ENCODE data around the gene RXRG.

DNA sequence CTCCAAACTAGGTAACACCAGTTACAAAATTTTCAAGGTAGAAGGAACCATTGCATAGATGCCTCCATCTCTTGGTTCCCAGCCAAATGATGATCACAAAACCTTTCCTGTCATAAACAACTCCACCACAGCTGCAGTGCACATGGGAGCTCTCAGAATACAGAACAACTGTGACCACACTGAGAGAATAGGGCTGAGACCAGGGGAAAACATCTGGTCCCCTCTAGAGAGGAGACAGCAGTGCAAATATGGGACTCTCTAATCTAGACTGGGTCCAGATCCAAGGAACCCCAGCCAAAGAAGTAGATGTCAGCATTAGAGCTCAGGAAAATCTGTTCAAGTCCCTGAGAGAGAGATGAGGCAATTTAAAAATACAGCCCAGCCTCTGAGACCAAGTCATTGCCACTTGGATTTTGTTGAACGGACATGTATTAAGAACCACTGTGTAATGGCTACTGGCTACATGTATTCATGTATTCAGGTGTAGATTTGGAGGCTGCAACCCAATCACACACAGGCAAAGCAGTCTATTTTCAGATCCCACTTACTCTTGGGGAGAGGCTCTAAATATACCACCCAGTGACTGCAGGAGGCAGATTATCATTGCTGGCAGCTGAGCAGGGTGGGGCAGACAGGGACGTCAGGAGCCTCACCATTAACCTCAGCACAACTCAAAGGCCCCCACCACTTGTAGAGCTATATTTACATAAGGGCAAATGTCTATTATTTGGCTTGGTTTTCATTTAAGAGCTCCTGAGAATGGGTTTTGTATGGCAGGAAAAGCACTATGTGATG lies 7.6 kb upstream of the RXRG start:
- TF ChIP-seq, protein P1, sequence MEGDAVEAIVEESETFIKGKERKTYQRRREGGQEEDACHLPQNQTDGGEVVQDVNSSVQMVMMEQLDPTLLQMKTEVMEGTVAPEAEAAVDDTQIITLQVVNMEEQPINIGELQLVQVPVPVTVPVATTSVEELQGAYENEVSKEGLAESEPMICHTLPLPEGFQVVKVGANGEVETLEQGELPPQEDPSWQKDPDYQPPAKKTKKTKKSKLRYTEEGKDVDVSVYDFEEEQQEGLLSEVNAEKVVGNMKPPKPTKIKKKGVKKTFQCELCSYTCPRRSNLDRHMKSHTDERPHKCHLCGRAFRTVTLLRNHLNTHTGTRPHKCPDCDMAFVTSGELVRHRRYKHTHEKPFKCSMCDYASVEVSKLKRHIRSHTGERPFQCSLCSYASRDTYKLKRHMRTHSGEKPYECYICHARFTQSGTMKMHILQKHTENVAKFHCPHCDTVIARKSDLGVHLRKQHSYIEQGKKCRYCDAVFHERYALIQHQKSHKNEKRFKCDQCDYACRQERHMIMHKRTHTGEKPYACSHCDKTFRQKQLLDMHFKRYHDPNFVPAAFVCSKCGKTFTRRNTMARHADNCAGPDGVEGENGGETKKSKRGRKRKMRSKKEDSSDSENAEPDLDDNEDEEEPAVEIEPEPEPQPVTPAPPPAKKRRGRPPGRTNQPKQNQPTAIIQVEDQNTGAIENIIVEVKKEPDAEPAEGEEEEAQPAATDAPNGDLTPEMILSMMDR (IDR thresholded peaks at IDR 0.05) = no peak
- no peak for TF ChIP-seq POLR2A (IDR thresholded peaks at IDR 0.05)

All from suprapubic skin (tissue), 3 donors.